GM19240 (cell line): ENCODE results near the gene SYTL1.
A peak's percentile ranks its signal among the peaks of the same experiment; 100 is the strongest.
"Not testable (repeated sequence)": the region's sequence is repeated elsewhere in the genome, so short reads cannot be mapped to it uniquely, and the experiment has no call there.

Source experiments
- DNase-seq: peaks from one replicate; pipeline ENCODE4 v3.0.0; 2011; ENCODE audit warnings: low spot score; ENCODE audit not compliant: insufficient read length

Gene SYTL1

GRCh38 chr1:27384797-27385196 lies 43.0 kb downstream of the SYTL1 start:
- DNase-seq: not testable (repeated sequence)

GRCh38 chr1:27388337-27389005 lies 46.6 kb downstream of the SYTL1 start:
- DNase-seq: peak; percentile 64

- no peak for DNase-seq
Measured at GRCh38 chr1:27391511-27392095, 49.8 kb downstream of the SYTL1 start.

- DNase-seq: peak; percentile 95
Measured at GRCh38 chr1:27392096-27392777, 50.4 kb downstream of the SYTL1 start, which contains the start of gene GPR3. GPR3 (plus strand) TSS chr1:27392622; CDS start chr1:27393799, 1,177 bp downstream.

- DNase-seq: no peak
Measured at GRCh38 chr1:27392778-27393635, 51.2 kb downstream of the SYTL1 start.

- no peak for DNase-seq
Measured at GRCh38 chr1:27393641-27394281, 51.9 kb downstream of the SYTL1 start.

GRCh38 chr1:27394282-27394658 lies 52.4 kb downstream of the SYTL1 start:
- no peak for DNase-seq

- no peak for DNase-seq
Measured at GRCh38 chr1:27394925-27395324, 53.1 kb downstream of the SYTL1 start.

- DNase-seq: peak; percentile 85
Measured at GRCh38 chr1:27395441-27396195, 53.8 kb downstream of the SYTL1 start.

- no peak for DNase-seq
Measured at GRCh38 chr1:27397110-27397509, 55.3 kb downstream of the SYTL1 start.

- no peak for DNase-seq
Measured at GRCh38 chr1:27397749-27398148, 55.9 kb downstream of the SYTL1 start.

GRCh38 chr1:27398405-27399149 lies 56.8 kb downstream of the SYTL1 start:
- DNase-seq: no peak

GRCh38 chr1:27399251-27400025 lies 57.6 kb downstream of the SYTL1 start:
- no peak for DNase-seq

GRCh38 chr1:27400082-27400962 lies 58.5 kb downstream of the SYTL1 start:
- DNase-seq: no peak

- DNase-seq: no peak
Measured at GRCh38 chr1:27400963-27401341, 59.1 kb downstream of the SYTL1 start.

GRCh38 chr1:27402349-27402754 lies 60.5 kb downstream of the SYTL1 start:
- no peak for DNase-seq

GRCh38 chr1:27403065-27403726 lies 61.4 kb downstream of the SYTL1 start:
- no peak for DNase-seq
